Stomach (tissue), 4 donors: ENCODE results near the gene PCP4L1.

Experiments
- POLR2A ChIP-seq, 4 donors: fragments of 450-650 bp; IDR thresholded peaks; one replicate each; pipeline ENCODE4 v1.6.1; 2016; ENCODE audit warnings: antibody characterized with exemption in 4 of 4, control low read depth in 2 of 4, mild to moderate bottlenecking in 1 of 4, moderate library complexity in 1 of 4
- TF ChIP-seq, protein P1 (sequence below), 7 experiments: fragments of 450-650 bp in 4 of 7; fragments of 200-600 bp in 3 of 7; sonication (generic) in 3 of 7; IDR thresholded peaks; one replicate each; pipeline ENCODE4 v1.5.1; 2016 to 2019; ENCODE audit warnings: antibody characterized with exemption in 7 of 7, control low read depth in 2 of 7, mild to moderate bottlenecking in 1 of 7

DNA sequence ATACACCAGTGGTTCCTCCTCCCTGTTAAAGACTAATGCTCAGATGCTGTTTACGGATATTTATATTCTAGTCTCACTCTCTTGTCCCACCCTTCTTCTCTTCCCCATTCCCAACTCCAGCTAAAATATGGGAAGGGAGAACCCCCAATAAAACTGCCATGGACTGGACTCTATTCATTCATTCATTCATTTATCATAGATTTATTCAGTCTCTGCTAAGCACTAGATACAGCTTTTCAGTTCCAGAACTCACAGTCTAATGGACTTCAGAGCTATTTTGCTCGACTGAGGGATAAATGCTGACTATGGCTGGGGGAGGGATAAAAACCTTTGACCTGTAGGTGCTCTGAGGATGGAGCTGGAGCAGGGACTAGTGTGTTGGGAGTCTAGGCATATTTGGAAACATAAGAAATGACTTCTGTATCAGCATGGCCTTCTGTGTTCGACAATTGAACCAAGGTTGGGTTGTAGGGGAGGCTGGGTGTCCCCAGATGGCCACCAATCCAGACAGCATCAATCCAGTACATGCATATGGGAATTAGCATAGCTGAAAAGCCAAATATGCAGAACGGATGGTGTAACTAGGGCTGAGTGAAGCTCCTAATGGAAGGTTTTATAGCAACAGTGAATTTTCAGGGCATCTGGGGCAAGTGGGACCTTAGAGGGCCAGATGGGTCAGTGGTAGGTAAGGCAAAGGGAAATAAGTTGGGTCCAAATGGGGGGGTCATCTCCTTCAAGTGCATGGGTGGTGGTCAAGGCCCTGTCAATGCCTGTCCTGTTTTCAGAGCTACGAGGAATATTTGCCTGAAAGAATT lies 39.3 kb upstream of the PCP4L1 start:
- TF ChIP-seq, protein P1, sequence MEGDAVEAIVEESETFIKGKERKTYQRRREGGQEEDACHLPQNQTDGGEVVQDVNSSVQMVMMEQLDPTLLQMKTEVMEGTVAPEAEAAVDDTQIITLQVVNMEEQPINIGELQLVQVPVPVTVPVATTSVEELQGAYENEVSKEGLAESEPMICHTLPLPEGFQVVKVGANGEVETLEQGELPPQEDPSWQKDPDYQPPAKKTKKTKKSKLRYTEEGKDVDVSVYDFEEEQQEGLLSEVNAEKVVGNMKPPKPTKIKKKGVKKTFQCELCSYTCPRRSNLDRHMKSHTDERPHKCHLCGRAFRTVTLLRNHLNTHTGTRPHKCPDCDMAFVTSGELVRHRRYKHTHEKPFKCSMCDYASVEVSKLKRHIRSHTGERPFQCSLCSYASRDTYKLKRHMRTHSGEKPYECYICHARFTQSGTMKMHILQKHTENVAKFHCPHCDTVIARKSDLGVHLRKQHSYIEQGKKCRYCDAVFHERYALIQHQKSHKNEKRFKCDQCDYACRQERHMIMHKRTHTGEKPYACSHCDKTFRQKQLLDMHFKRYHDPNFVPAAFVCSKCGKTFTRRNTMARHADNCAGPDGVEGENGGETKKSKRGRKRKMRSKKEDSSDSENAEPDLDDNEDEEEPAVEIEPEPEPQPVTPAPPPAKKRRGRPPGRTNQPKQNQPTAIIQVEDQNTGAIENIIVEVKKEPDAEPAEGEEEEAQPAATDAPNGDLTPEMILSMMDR (IDR thresholded peaks at IDR 0.05) = no peak
- TF ChIP-seq POLR2A (IDR thresholded peaks at IDR 0.05) = no peak
